NCI-H187 (cell line): ENCODE results near the gene GFOD1.
"Not testable (repeated sequence)": the region's sequence is repeated elsewhere in the genome, so short reads cannot be mapped to it uniquely, and the experiment has no call there.

ENCODE experiments used
- DNase-seq, 2 experiments: peaks; one replicate each; lab custom pipeline; 2025; lab: John Stamatoyannopoulos, UW

GFOD1 gene

DNA sequence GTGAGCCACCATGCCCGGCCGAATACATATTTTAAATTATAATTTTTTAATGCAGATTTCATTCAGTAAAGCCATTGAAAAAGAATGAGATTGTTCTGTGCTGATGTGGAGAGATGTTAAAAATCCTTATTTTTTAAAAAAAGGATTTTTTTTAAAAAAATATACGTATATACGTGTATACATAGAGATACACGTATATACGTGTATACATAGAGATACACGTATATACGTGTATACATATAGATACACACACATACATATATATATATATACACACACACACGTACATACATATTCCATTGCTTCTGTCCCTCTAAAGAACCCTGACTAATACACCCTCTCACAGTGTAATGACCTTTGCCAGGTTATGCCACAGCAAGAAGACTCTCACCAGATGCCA, 135.2 kb downstream of the GFOD1 start:
- DNase-seq = no peak

DNA sequence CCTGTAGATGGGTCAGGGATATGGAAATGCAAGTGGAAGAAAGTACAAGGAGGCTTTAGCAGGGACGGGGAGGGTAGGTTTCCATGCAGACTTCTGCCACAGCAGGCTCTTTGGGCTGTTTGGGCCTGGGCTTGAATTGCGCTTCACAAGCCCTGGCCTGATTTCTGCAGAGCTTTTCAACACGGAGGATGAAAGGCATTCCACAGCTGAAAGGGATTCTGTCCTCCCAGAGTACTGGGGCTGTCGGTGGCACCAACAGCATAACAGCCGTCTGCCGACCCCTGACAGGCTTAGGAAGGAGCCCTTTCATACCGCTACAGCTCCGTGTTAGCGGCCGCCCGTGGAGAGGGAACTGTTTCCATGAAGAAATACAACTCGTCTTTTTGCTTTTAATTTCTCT, 136.1 kb downstream of the GFOD1 start:
- no peak for DNase-seq

- no peak for DNase-seq
These were observed 137.4 kb downstream of the GFOD1 start for GRCh38 chr6:13349811-13350506.

DNA sequence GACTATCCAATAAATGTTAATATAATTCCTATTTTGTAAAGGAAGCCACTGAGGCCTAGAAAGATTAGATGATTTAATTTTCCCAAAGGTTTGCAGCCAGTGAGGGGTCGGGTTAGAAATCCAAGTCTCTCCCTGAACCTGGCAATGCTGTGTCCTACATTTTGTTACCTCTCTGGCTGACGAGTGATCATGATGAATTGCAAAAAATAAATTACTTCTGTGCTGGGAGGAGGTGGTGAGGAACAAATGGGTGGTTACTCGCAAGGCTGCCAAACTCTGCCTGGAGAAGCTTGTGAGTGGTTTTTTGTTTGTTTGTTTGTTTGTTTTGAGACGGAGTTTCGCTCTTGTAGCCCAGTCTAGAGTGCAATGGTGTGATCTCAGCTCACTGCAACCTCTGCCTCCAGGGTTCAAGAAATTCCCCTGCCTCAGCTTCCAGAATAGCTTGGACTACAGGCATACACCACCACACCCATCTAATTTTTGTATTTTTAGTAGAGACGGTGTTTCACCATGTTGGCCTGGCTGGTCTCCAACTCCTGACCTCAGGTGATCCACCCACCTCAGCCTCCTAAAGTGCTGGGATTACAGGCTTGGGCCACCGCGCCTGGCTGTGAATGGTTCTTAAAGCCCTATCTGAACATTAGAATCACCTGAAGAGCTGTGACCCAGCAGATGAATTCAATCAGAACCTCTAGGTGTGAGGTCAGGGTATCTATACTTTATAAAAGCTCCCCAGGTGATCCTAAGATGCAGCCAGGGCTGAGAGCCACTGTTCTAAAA, 138.9 kb downstream of the GFOD1 start:
- no peak for DNase-seq

- no peak for DNase-seq
These were observed 141.2 kb downstream of the GFOD1 start for GRCh38 chr6:13346245-13346644.

DNA sequence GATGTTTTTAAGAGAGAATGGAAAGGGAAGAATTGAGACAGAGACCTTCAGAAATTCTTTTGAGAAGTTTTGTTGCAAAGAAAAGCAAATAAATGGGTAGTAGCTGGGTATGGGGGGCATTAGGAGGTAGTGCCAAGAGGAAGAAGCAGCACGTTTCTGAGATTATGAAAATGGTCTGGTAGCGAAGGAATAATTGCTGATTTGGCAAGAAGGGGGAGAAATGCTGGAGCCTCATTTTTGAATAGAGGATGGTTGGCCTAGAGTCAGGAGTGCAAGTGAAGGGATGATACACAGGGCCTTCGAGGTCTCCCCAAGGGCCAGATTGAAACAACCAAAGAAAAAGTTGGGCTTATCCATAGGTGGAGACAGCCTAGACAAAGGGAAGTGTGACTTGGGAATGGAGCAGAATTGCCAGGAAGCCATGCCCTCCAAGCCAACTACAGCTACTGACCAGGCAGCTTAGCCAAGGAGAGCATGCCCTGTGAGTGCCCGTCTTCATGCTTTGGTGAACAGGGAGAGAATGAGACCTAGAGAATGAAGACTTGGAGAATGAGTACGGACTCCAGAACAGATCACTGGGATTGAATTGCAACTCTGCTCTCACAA, 144.9 kb downstream of the GFOD1 start:
- no peak for DNase-seq

DNA sequence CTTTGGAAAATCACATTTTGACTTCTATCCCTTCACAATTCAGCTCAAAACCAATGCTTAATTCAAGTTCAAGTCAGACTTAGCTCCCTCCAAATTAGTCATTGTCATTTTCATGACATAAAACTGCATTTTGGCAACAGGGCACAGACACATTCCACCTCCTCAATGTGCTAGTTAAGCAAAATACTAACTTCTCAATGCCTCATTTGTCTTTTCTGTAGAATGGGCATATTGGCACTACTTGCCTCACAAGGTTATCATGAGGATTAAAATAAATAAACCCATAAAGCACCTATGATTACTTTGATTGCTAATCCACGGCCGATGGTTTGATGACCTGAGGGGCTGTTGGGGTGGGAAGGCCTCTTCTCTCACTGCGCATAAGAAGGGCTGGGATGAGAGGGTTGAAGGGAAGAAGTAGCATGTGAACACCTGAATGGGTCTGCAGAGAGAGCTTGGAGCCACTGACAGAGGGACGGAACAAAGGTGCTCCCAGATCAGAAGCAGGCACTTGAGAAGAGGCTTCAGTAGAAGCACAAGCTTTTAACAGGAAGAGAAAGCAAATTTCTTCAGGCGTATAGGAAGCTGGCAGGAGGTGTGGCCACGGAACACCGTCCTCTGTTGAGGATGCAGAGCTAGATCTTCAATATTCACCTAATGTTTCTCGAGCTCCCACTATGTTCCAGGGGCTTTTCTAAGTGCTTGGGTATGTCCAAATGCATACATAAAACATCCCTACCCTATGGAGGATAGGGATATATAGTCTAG, 147.4 kb downstream of the GFOD1 start:
- no peak for DNase-seq

- DNase-seq = no peak
These were observed 149.4 kb downstream of the GFOD1 start for GRCh38 chr6:13338038-13338437.

DNA sequence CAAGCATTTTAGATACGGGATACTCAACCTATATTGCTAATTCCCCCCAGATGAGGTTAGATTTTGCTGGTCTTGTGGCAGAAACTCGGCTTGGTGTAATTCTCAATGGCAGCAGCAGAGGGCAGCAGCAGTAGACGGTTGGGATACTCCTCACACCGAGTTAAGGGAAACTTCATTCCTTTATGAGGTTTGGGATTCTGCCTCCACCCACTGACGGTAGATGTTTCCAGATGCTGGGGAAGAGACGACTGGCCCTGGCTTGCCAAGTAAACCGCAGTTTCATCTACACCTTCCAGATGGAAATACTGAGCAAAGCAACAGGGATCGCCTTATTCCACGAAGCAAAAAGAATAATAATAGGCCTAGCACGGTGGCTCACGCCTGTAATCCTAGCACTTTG, 150.8 kb downstream of the GFOD1 start:
- peak; percentile 29 to 45 for DNase-seq

GRCh38 chr6:13334953-13335352, 152.4 kb downstream of the GFOD1 start:
- DNase-seq = no peak

- no peak for DNase-seq
These were observed 155.1 kb downstream of the GFOD1 start for GRCh38 chr6:13332349-13332706.

- no peak for DNase-seq
These were observed 155.7 kb downstream of the GFOD1 start for GRCh38 chr6:13331516-13332348.

- no peak for DNase-seq
These were observed 158.6 kb downstream of the GFOD1 start for GRCh38 chr6:13328875-13329183.

- peak; percentile 89 to 91 for DNase-seq
These were observed 159.1 kb downstream of the GFOD1 start, which contains the start of gene TBC1D7 for GRCh38 chr6:13328076-13328874. TBC1D7 (minus strand) TSS chr6:13328537; CDS start chr6:13326898, 1,639 bp downstream.

GRCh38 chr6:13327691-13328075, 159.7 kb downstream of the GFOD1 start:
- no peak for DNase-seq

DNA sequence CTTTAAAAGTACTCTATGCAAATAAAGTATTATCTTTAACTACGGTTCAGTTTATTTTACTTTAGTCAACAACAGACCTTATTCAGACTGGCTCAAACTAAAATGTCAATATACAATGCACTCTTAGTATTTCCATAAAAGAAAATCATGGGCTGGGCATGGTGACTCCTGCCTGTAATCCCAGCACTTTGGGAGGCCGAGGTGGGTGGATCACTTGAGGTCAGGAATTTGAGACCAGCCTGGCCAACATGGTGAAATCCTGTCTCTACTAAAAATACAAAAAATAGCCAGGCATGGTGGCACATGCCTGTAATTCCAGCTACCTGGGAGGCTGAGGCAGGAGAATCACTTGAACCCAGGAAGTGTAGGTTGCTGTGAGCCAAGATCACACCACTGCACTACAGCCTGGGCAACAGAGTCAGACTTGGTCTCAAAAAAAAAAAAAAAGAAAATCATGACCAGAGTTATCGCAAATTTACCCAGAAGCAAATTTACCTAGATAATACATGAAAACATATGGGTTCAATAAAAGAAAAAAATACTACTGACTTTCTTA, 161.3 kb downstream of the GFOD1 start:
- not testable (repeated sequence) for DNase-seq

DNA sequence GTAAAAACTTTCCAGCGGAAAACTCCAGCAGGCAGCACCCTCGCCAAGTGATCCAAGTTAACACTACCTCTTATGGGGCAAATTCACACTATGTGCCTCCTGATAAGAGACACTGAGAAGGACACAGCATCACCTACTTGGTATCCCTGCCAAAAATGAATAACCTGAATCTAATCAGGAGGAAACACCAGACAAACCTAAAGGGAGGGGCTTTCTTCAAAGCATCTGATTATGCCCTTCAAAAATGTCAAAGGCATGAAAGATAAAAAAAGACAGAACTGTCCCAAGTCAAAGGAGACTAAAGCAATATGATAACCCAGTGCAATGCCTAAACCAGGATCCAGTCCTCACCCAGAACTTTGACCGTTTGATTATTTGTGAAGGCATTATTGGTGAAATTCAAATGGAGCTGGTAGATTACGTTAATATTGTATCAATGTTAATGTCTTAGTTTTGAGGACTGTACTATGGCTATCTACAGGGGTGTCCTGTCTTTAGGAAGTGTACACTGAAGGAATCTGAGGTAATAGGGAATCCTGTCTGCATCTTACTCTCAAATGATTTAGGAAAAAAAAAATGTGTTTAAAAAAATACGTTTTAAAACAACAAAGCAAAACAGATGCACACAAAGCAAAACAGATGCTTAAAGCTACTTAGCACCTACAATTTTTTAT, 167.4 kb downstream of the GFOD1 start:
- no peak for DNase-seq

- no peak for DNase-seq
These were observed 168.6 kb downstream of the GFOD1 start for GRCh38 chr6:13318821-13319220.

GRCh38 chr6:13315896-13316295, 171.5 kb downstream of the GFOD1 start:
- DNase-seq = no peak

DNA sequence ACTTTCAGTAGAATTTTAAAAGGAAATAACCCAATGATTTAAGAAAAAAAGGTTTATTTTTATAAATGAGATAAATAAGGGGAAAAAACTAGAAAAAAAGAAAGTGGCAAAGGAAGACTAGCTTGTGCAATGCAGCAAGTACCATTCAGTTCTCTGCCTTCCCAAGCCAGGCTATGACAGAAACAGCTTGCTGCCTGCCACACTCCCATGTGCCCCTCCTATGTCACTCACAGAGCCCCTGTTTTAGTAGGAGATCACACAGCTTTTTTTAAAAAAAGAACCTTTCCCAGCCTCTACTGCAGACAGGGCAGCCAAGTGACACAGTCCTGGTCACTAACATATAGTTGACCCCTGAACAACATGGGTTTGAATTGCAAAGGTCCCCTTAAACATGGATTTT, 172.6 kb downstream of the GFOD1 start:
- DNase-seq = no peak
